ENCODE data around the gene SGCA.

The SGCA gene

GRCh38 chr17:50194140-50194933, 28.5 kb downstream of the SGCA start:
- H3K4me1 ChIP-seq (ENCODE audit: insufficient read depth, low read length): no peaks in the 10 kb centered on the region
- DNase-seq (no peak), ATAC-seq (ENCODE audit: insufficient read depth, low read depth) (no peak)
- H3K9me3 ChIP-seq (ENCODE audit: insufficient read depth, low read length, severe bottlenecking): no peaks in the 10 kb centered on the region
- no peaks in the 10 kb centered on the region for H3K36me3 ChIP-seq (ENCODE audit: insufficient read depth, low read length)
- peaks cover 3% of the 10 kb centered on the region for H4K20me1 ChIP-seq (ENCODE audit: insufficient read depth, low read length)
- no peak overlapping the region for H3K9ac ChIP-seq (ENCODE audit: low read depth, low read length)
- H3K4me2 ChIP-seq (ENCODE audit: insufficient read depth, low read length): no peak overlapping the region
- H3K27ac ChIP-seq (ENCODE audit: low read length): no peak overlapping the region
- no peak for TF ChIP-seq CTCF (IDR thresholded peaks at IDR 0.05; ENCODE audit: borderline replicate concordance, extremely low read depth, low read length, poor library complexity, severe bottlenecking)
- no peak for TF ChIP-seq EZH2 (IDR thresholded peaks at IDR 0.05; ENCODE audit: borderline replicate concordance, low read depth, low read length, severe bottlenecking)
- no peak overlapping the region for H3K4me3 ChIP-seq (ENCODE audit: low read depth in 1 of 2, low read length in 2 of 2)
- H2AFZ ChIP-seq (ENCODE audit: low read depth, low read length): no peak overlapping the region
- peaks cover 26% of the 10 kb centered on the region for H3K27me3 ChIP-seq (ENCODE audit: insufficient read depth, low read length, poor library complexity)
- no peaks in the 10 kb centered on the region for H3K79me2 ChIP-seq (ENCODE audit: insufficient read depth, low read length)

- Histone ChIP-seq H3K4me2 (ENCODE audit: insufficient read depth, low read length) (no peak overlapping the region), H2AFZ (ENCODE audit: low read depth, low read length) (no peak overlapping the region), H3K27me3 (ENCODE audit: insufficient read depth, low read length, poor library complexity) (peaks cover 23% of the 10 kb centered on the region), H3K4me3 (ENCODE audit: low read depth in 1 of 2, low read length in 2 of 2) (no peak overlapping the region), H3K9ac (ENCODE audit: low read depth, low read length) (no peak overlapping the region), H3K27ac (ENCODE audit: low read length) (no peak overlapping the region), H3K79me2 (ENCODE audit: insufficient read depth, low read length) (no peaks in the 10 kb centered on the region), H4K20me1 (ENCODE audit: insufficient read depth, low read length) (peaks cover 3% of the 10 kb centered on the region), H3K36me3 (ENCODE audit: insufficient read depth, low read length) (no peaks in the 10 kb centered on the region), H3K4me1 (ENCODE audit: insufficient read depth, low read length) (peaks cover 6% of the 10 kb centered on the region), H3K9me3 (ENCODE audit: insufficient read depth, low read length, severe bottlenecking) (no peaks in the 10 kb centered on the region)
- no peak for DNase-seq
- TF ChIP-seq EZH2 (IDR thresholded peaks at IDR 0.05; ENCODE audit: borderline replicate concordance, low read depth, low read length, severe bottlenecking) (no peak), CTCF (IDR thresholded peaks at IDR 0.05; ENCODE audit: borderline replicate concordance, extremely low read depth, low read length, poor library complexity, severe bottlenecking) (peak; percentile 22)
- ATAC-seq (ENCODE audit: insufficient read depth, low read depth): no peak
Measured at GRCh38 chr17:50194934-50195865, 29.4 kb downstream of the SGCA start.

GRCh38 chr17:50196036-50196435, 30.2 kb downstream of the SGCA start:
- H4K20me1 ChIP-seq (ENCODE audit: insufficient read depth, low read length): no peaks in the 10 kb centered on the region; the same call in 1 of the 2 replicates

More at GRCh38 chr17:50196036-50196435, 30.2 kb downstream of the SGCA start:
- Histone ChIP-seq H3K4me3 (ENCODE audit: low read depth in 1 of 2, low read length in 2 of 2) (no peak overlapping the region), H3K9ac (ENCODE audit: low read depth, low read length) (no peak overlapping the region), H3K27me3 (ENCODE audit: insufficient read depth, low read length, poor library complexity) (peaks cover 23% of the 10 kb centered on the region), H2AFZ (ENCODE audit: low read depth, low read length) (no peak overlapping the region), H3K79me2 (ENCODE audit: insufficient read depth, low read length) (no peaks in the 10 kb centered on the region), H3K4me1 (ENCODE audit: insufficient read depth, low read length) (peaks cover 14% of the 10 kb centered on the region), H3K9me3 (ENCODE audit: insufficient read depth, low read length, severe bottlenecking) (no peaks in the 10 kb centered on the region), H3K27ac (ENCODE audit: low read length) (no peak overlapping the region), H3K4me2 (ENCODE audit: insufficient read depth, low read length) (no peak overlapping the region), H3K36me3 (ENCODE audit: insufficient read depth, low read length) (no peaks in the 10 kb centered on the region)
- ATAC-seq (ENCODE audit: insufficient read depth, low read depth) (no peak), DNase-seq (no peak)
- no peak for TF ChIP-seq EZH2 (IDR thresholded peaks at IDR 0.05; ENCODE audit: borderline replicate concordance, low read depth, low read length, severe bottlenecking)
- TF ChIP-seq CTCF (IDR thresholded peaks at IDR 0.05; ENCODE audit: borderline replicate concordance, extremely low read depth, low read length, poor library complexity, severe bottlenecking): no peak
